ENCODE data around the gene FAM107B. TPM values are rescaled to one million over a fixed set of nuclear protein-coding genes. Genes with fewer than 3 reads are reported as not detected.

FAM107B gene
- total and polyA plus RNA-seq, 12 donors, result 2.6 to 18.5 (median 6.2) TPM

GRCh38 chr10:14748441-14748840 lies 26.3 kb downstream of the FAM107B start:
- peaks cover 8 to 50% (median 39%) of the 10 kb centered on the region in 9 donors for H3K4me1 ChIP-seq
- intact Hi-C loops (cut with DNase I), result no loop called here
- H3K27ac ChIP-seq, result peak overlapping the region in 6 of 10 donors; percentile 4 to 87 (median 46)
- no peaks in the 10 kb centered on the region for H3K36me3 ChIP-seq
- ATAC-seq, result peak in 1 of 8 donors; percentile 39
- peaks cover 0 to 4% (median 0%) of the 10 kb centered on the region in 11 donors for H3K9me3 ChIP-seq
- peak; percentile 29 to 53 for DNase-seq
- TF ChIP-seq CTCF (IDR thresholded peaks at IDR 0.05), result no peak
- H3K4me3 ChIP-seq, result no peak overlapping the region
- WGBS, 2 donors, result 51% methylated on average over 3 of the region's 3 CpGs
- H3K27me3 ChIP-seq, result no peaks in the 10 kb centered on the region

GRCh38 chr10:14742815-14743214 lies 31.9 kb downstream of the FAM107B start:
- H3K9me3 ChIP-seq, result peaks cover 0 to 4% (median 0%) of the 10 kb centered on the region in 11 donors
- peak overlapping the region in 2 of 10 donors; percentile 38 to 51 for H3K27ac ChIP-seq
- whole genome bisulfite sequencing, 2 donors, result 39 to 45% methylated on average over 3 of the region's 3 CpGs
- ATAC-seq (peak in 4 of 8 donors; percentile 19 to 78 (median 62)), DNase-seq (no peak)
- no peak for TF ChIP-seq CTCF (IDR thresholded peaks at IDR 0.05)
- H3K27me3 ChIP-seq, result no peaks in the 10 kb centered on the region
- H3K4me1 ChIP-seq, result peaks cover 3 to 35% (median 19%) of the 10 kb centered on the region in 9 donors
- no peaks in the 10 kb centered on the region for H3K36me3 ChIP-seq
- intact Hi-C loops (cut with DNase I), result no loop called here
- H3K4me3 ChIP-seq, result no peak overlapping the region

- H3K9me3 ChIP-seq, result peaks cover 0 to 4% (median 0%) of the 10 kb centered on the region in 11 donors
- peaks cover 3 to 39% (median 23%) of the 10 kb centered on the region in 9 donors for H3K4me1 ChIP-seq
- TF ChIP-seq CTCF (IDR thresholded peaks at IDR 0.05), result no peak
- ATAC-seq, result no peak
- intact Hi-C loops (cut with DNase I), result no loop called here
- DNase-seq, result no peak
- H3K4me3 ChIP-seq, result no peak overlapping the region
- no peaks in the 10 kb centered on the region for H3K36me3 ChIP-seq
- WGBS, 2 donors, result 91 to 93% methylated on average over 1 of the region's 1 CpG
- peak overlapping the region in 2 of 10 donors; percentile 12 to 51 for H3K27ac ChIP-seq
- no peaks in the 10 kb centered on the region for H3K27me3 ChIP-seq
These were observed 32.3 kb downstream of the FAM107B start for GRCh38 chr10:14742382-14742781.

- peaks cover 3 to 51% (median 37%) of the 10 kb centered on the region in 9 donors for H3K4me1 ChIP-seq
- peak in 7 of 8 donors; percentile 47 to 76 (median 71) for ATAC-seq
- H3K9me3 ChIP-seq, result peaks cover 0 to 3% (median 0%) of the 10 kb centered on the region in 11 donors
- intact Hi-C loops (cut with DNase I), result no loop called here
- WGBS, 2 donors, result 57 to 63% methylated on average over 3 of the region's 3 CpGs
- no peak for DNase-seq
- no peak for TF ChIP-seq CTCF (IDR thresholded peaks at IDR 0.05)
- no peak overlapping the region for H3K4me3 ChIP-seq
- no peaks in the 10 kb centered on the region for H3K36me3 ChIP-seq
- peak overlapping the region in 8 of 10 donors; percentile 17 to 70 (median 64) for H3K27ac ChIP-seq
- H3K27me3 ChIP-seq, result no peaks in the 10 kb centered on the region
These were observed 33.9 kb downstream of the FAM107B start for GRCh38 chr10:14740684-14741247.
